ENCODE measurements around the gene TKFC.

DNA sequence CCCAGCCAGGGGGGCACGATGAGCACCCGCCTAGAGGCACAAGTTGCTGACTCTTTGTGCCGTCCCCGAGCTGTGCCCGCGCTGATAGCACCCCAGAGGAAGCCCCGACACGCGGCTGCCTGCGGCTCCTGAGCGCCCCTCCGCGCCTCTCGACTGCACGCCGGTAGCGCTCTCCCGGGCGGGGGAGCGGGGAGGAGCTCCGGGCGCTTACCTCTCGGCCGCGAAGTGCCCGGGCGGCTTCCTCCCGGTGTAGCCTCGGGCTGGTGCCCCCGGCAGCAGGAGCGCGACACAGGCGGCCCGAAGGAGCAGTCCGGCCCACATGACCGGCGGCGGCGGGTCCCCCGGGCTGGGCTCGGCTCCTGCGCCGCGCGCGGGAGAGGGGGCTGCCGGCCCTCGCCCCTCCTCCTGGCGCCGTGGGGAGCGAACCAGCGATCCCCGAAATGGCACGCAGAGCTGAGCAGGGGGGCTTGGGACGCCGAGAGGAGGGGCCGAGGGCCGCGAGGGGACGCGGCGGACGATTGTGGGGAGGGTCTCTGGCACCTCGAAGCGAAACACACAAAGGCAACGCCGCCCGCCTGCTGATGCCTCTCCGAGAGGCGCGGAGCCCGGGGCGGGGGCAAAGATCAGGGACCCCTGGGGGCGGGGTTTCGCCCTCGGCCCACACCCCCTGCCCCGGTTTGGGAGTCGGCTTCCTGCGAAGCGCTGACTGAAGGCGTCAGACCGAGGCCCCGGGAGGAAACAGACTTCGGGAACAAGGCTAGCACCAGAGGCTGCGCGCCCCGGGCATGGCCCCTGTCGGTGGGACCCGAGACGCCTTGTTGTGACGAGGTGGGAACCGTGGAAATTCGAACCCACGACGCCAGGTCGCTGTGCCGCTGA is 38.1 kb upstream of the TKFC start, which contains the start of gene VWCE:
- TF ChIP-seq, protein P1, sequence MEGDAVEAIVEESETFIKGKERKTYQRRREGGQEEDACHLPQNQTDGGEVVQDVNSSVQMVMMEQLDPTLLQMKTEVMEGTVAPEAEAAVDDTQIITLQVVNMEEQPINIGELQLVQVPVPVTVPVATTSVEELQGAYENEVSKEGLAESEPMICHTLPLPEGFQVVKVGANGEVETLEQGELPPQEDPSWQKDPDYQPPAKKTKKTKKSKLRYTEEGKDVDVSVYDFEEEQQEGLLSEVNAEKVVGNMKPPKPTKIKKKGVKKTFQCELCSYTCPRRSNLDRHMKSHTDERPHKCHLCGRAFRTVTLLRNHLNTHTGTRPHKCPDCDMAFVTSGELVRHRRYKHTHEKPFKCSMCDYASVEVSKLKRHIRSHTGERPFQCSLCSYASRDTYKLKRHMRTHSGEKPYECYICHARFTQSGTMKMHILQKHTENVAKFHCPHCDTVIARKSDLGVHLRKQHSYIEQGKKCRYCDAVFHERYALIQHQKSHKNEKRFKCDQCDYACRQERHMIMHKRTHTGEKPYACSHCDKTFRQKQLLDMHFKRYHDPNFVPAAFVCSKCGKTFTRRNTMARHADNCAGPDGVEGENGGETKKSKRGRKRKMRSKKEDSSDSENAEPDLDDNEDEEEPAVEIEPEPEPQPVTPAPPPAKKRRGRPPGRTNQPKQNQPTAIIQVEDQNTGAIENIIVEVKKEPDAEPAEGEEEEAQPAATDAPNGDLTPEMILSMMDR (IDR thresholded peaks at IDR 0.05; ENCODE audit: low read depth, low read length, poor library complexity, severe bottlenecking) = peak; percentile 50
- TF ChIP-seq EZH2phosphoT487 (IDR thresholded peaks at IDR 0.05; ENCODE audit: borderline replicate concordance, low read length) = no peak
